ENCODE data around the gene SUPT3H. TPM values are rescaled to one million over a fixed set of nuclear protein-coding genes. Genes with fewer than 3 reads are reported as not detected.

SUPT3H gene
- total and polyA plus RNA-seq, 2 of the 13 experiments (the other 11 are each of a cell fraction or from before 2014, with no cell fraction given), result 11.9 to 36.1 TPM

- intact Hi-C loops (cut with micrococcal nuclease; ENCODE audit: unreplicated experiment), result no loop called here
Measured at GRCh38 chr6:44868910-44869309, 508.8 kb downstream of the SUPT3H start.

More at GRCh38 chr6:44868910-44869309, 508.8 kb downstream of the SUPT3H start:
- no peak overlapping the region for H3K27ac ChIP-seq (ENCODE audit: extremely low read length, insufficient read depth, low read length)
- H3K79me2 ChIP-seq (ENCODE audit: insufficient read depth, low read length), result no peaks in the 10 kb centered on the region
- ChIA-PET CTCF (ENCODE audit: low intra/inter-chr PET ratio, low total read pairs) (no interaction called here), POLR2A (no interaction called here)
- peaks cover 13% of the 10 kb centered on the region; the same call in 1 of the 2 replicates for H3K9me3 ChIP-seq (ENCODE audit: low read length)
- no peak overlapping the region for H3K4me3 ChIP-seq (replicated peaks in 1 of 3; ENCODE audit: insufficient read depth in 1 of 3, low read depth in 2 of 3, low read length in 3 of 3)
- TF ChIP-seq, protein P1, sequence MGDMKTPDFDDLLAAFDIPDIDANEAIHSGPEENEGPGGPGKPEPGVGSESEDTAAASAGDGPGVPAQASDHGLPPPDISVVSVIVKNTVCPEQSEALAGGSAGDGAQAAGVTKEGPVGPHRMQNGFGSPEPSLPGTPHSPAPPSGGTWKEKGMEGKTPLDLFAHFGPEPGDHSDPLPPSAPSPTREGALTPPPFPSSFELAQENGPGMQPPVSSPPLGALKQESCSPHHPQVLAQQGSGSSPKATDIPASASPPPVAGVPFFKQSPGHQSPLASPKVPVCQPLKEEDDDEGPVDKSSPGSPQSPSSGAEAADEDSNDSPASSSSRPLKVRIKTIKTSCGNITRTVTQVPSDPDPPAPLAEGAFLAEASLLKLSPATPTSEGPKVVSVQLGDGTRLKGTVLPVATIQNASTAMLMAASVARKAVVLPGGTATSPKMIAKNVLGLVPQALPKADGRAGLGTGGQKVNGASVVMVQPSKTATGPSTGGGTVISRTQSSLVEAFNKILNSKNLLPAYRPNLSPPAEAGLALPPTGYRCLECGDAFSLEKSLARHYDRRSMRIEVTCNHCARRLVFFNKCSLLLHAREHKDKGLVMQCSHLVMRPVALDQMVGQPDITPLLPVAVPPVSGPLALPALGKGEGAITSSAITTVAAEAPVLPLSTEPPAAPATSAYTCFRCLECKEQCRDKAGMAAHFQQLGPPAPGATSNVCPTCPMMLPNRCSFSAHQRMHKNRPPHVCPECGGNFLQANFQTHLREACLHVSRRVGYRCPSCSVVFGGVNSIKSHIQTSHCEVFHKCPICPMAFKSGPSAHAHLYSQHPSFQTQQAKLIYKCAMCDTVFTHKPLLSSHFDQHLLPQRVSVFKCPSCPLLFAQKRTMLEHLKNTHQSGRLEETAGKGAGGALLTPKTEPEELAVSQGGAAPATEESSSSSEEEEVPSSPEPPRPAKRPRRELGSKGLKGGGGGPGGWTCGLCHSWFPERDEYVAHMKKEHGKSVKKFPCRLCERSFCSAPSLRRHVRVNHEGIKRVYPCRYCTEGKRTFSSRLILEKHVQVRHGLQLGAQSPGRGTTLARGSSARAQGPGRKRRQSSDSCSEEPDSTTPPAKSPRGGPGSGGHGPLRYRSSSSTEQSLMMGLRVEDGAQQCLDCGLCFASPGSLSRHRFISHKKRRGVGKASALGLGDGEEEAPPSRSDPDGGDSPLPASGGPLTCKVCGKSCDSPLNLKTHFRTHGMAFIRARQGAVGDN (CRISPR knock-in tag; IDR thresholded peaks at IDR 0.05), result no peak
- TF ChIP-seq ZMYM3 (CRISPR knock-in tag; IDR thresholded peaks at IDR 0.05), result no peak
- no peak for TF ChIP-seq MBD4 (IDR thresholded peaks at IDR 0.05; ENCODE audit: borderline replicate concordance, low read length)
- TF ChIP-seq FOXA1 (IDR thresholded peaks at IDR 0.05), result no peak
- no peak for TF ChIP-seq FOXA1 (CRISPR knock-in tag; IDR thresholded peaks at IDR 0.05)
- TF ChIP-seq GABPB1 (CRISPR knock-in tag; IDR thresholded peaks at IDR 0.05), result no peak
- TF ChIP-seq RXRA (CRISPR knock-in tag; IDR thresholded peaks at IDR 0.05), result no peak
- no peak for TF ChIP-seq JDP2 (CRISPR knock-in tag; IDR thresholded peaks at IDR 0.05; ENCODE audit: borderline replicate concordance)
- TF ChIP-seq ZNF430 (CRISPR knock-in tag; IDR thresholded peaks at IDR 0.05), result no peak
- no peak for TF ChIP-seq MZF1 (CRISPR knock-in tag; IDR thresholded peaks at IDR 0.05; ENCODE audit: borderline replicate concordance)
- TF ChIP-seq ZNF761 (CRISPR knock-in tag; conservative IDR thresholded peaks at IDR 0.05), result no peak
- no peak for TF ChIP-seq ZIK1 (CRISPR knock-in tag; IDR thresholded peaks at IDR 0.05; ENCODE audit: borderline replicate concordance, low read depth)
- no peak for TF ChIP-seq ZFP36 (IDR thresholded peaks at IDR 0.05; ENCODE audit: borderline replicate concordance, low read depth, low read length, partially characterized antibody)
- TF ChIP-seq ZNF232 (CRISPR knock-in tag; IDR thresholded peaks at IDR 0.05; ENCODE audit: borderline replicate concordance), result no peak
- TF ChIP-seq ADNP (CRISPR knock-in tag; IDR thresholded peaks at IDR 0.05), result no peak
- no peak for TF ChIP-seq TGIF2 (CRISPR knock-in tag; IDR thresholded peaks at IDR 0.05)
- TF ChIP-seq HOMEZ (CRISPR knock-in tag; IDR thresholded peaks at IDR 0.05; ENCODE audit: low read depth), result no peak
- no peak for TF ChIP-seq ELF1 (CRISPR knock-in tag; IDR thresholded peaks at IDR 0.05)
- no peak for TF ChIP-seq HNF1B (CRISPR knock-in tag; IDR thresholded peaks at IDR 0.05)
- H3K4me2 ChIP-seq (ENCODE audit: low read depth, low read length), result no peak overlapping the region
- in situ Hi-C loops (cut with HindIII; ENCODE audit: extremely low pct_ligation_motif_present, low pct_unique_long_range_greater_than_20kb), result no loop called here
- no TSS peak for BruUV-seq (replicated peaks)
- no peaks in the 10 kb centered on the region for H3K36me3 ChIP-seq (replicated peaks in 1 of 2; ENCODE audit: control insufficient read depth in 1 of 2, insufficient read depth in 2 of 2, low read length in 2 of 2)
- DNase-seq (ENCODE audit: low spot score) (no peak), ATAC-seq (no peak), FAIRE-seq (no peak)
- no peaks in the 10 kb centered on the region for H3K27me3 ChIP-seq (ENCODE audit: control insufficient read depth in 1 of 2, insufficient read depth in 2 of 2, low read length in 2 of 2)
- H4K20me1 ChIP-seq (ENCODE audit: insufficient read depth, low read length), result no peaks in the 10 kb centered on the region
- H3K9ac ChIP-seq (ENCODE audit: insufficient read depth, low read depth, low read length), result no peak overlapping the region
- H2AFZ ChIP-seq (ENCODE audit: low read length), result no peak overlapping the region
- H3K4me1 ChIP-seq (ENCODE audit: insufficient read depth, low read length), result peaks cover 17% of the 10 kb centered on the region

Data from HepG2 (cell line).